Ishikawa (cell line): ENCODE data around the gene WWTR1.

Source experiments
- CEBPB ChIP-seq: IDR thresholded peaks from 2 replicates; pipeline ENCODE4 v1.6.1; 2012
- CREB1 ChIP-seq: IDR thresholded peaks from 2 replicates; pipeline ENCODE4 v1.6.1; 2012; ENCODE audit warnings: low read depth
- MAX ChIP-seq: IDR thresholded peaks from 2 replicates; pipeline ENCODE4 v1.6.1; 2012
- TAF1 ChIP-seq: IDR thresholded peaks from 2 replicates; pipeline ENCODE4 v1.6.1; 2012; ENCODE audit warnings: low read depth, mild to moderate bottlenecking
- TEAD4 ChIP-seq: IDR thresholded peaks from 2 replicates; pipeline ENCODE4 v1.6.1; 2012

GRCh38 chr3:149515249-149515648, 142.6 kb downstream of the WWTR1 start:
- no peak for TF ChIP-seq TAF1
- TF ChIP-seq MAX = no peak
- TF ChIP-seq CEBPB = no peak
- no peak for TF ChIP-seq TEAD4
- no peak for TF ChIP-seq CREB1
